A673 (cell line): ENCODE results near the gene NDUFB2.

Experiments used
- CTCF ChIP-seq: fragments of 300-800, 200-600 bp; sonication (generic); conservative IDR thresholded peaks from 2 replicates; pipeline ENCODE4 v1.5.1; 2017; ENCODE audit warnings: low read depth, mild to moderate bottlenecking, antibody characterized with exemption, low read length, moderate library complexity, mixed read lengths
- EZH2 ChIP-seq: fragments of 200-600 bp; sonication (generic); IDR thresholded peaks from 2 replicates; pipeline ENCODE4 v1.6.1; 2017; ENCODE audit warnings: borderline replicate concordance, low read depth, mild to moderate bottlenecking, mixed read lengths, antibody characterized with exemption, low read length; ENCODE audit not compliant: poor library complexity, severe bottlenecking

GRCh38 chr7:140674356-140674800, 22.1 kb upstream of the NDUFB2 start:
- TF ChIP-seq EZH2: no peak
- no peak for TF ChIP-seq CTCF
